ENCODE results near the gene MGAT4A. TPM values are rescaled to one million over a fixed set of nuclear protein-coding genes. Genes with fewer than 3 reads are reported as not detected.

The MGAT4A gene
- total and polyA plus RNA-seq, 2 of the 8 experiments (the other 6 are each of a cell fraction or from before 2014, with no cell fraction given) = 1.4 to 7.7 TPM

DNA sequence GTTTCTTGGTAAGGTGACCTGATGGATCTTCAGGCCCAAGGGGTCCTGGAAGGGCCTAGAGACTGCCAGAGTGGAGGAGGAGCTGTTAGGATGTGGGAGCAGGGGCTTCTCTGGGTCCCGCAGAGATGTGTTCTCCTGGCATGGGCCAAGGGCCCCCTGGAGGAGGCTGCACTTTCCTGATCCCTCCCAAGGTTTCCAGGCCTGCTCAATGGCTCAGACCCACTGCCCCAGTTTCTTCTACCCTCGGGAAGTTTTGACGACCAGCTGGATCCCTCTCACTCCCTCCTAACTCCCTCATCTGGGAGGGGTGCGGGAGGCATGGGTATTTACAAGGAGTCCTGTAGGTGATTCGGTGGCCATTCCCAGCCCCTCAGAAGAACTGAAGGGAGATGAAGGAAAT lies 158.7 kb downstream of the MGAT4A start:
- ChIA-PET CTCF (ENCODE audit: partially characterized antibody) (interaction anchor here (1.0 to 2.3 kb wide), 3 partner anchors 14 to 125 kb away, joined by 3 to 8 read pairs (median 6); no protein-coding TSS in a partner anchor), POLR2A (ENCODE audit: partially characterized antibody) (no interaction called here)
- no peaks in the 10 kb centered on the region for H3K27me3 ChIP-seq (replicated peaks in 1 of 4; ENCODE audit: control insufficient read depth in 3 of 4, extremely low read depth in 1 of 4, insufficient read depth in 3 of 4, low read length in 3 of 4)
- H3K14ac ChIP-seq (ENCODE audit: insufficient read length) = no peak overlapping the region
- no peak overlapping the region for H2BK12ac ChIP-seq (ENCODE audit: low read depth, low read length)
- no peak overlapping the region for H2AK5ac ChIP-seq (ENCODE audit: low read depth, low read length)
- H2BK5ac ChIP-seq (ENCODE audit: low read depth, low read length) = no peak overlapping the region
- H4K5ac ChIP-seq (ENCODE audit: insufficient read length, low read depth, low read length) = no peak overlapping the region
- H2BK15ac ChIP-seq (ENCODE audit: low read length) = no peak overlapping the region
- H4K8ac ChIP-seq (ENCODE audit: extremely low read depth, insufficient read depth, low read length) = no peak overlapping the region
- H3K4me3 ChIP-seq (ENCODE audit: extremely low read depth in 1 of 4, insufficient read depth in 2 of 4, low read depth in 3 of 4, low read length in 4 of 4) = no peak overlapping the region
- no peak overlapping the region for H4K91ac ChIP-seq (replicated peaks; ENCODE audit: insufficient read length, low read length)
- no peak overlapping the region for H3K23ac ChIP-seq (ENCODE audit: insufficient read length)
- TF ChIP-seq CREB1 (IDR thresholded peaks at IDR 0.05) = no peak
- TF ChIP-seq JUN (IDR thresholded peaks at IDR 0.05; ENCODE audit: low read depth, low read length) = no peak
- no peak for TF ChIP-seq GTF2F1 (IDR thresholded peaks at IDR 0.05; ENCODE audit: borderline replicate concordance, low read depth, low read length)
- TF ChIP-seq RBBP5 (IDR thresholded peaks at IDR 0.05; ENCODE audit: borderline replicate concordance, low read depth, low read length) = no peak
- TF ChIP-seq TCF12 (IDR thresholded peaks at IDR 0.05; ENCODE audit: low read depth, low read length) = no peak
- TF ChIP-seq NANOG (IDR thresholded peaks at IDR 0.05; ENCODE audit: insufficient read depth, low read depth, low read length, poor library complexity, severe bottlenecking) = no peak
- no peak for TF ChIP-seq HDAC2 (IDR thresholded peaks at IDR 0.05; ENCODE audit: borderline replicate concordance in 1 of 2, low read depth in 2 of 2, low read length in 2 of 2)
- no peak for TF ChIP-seq POLR2AphosphoS5 (IDR thresholded peaks at IDR 0.05; ENCODE audit: low read depth, low read length)
- no peak for TF ChIP-seq SP1 (IDR thresholded peaks at IDR 0.05; ENCODE audit: low read depth, low read length)
- no peak for TF ChIP-seq HDAC6 (IDR thresholded peaks at IDR 0.05; ENCODE audit: low read depth, low read length)
- TF ChIP-seq KDM5A (IDR thresholded peaks at IDR 0.05; ENCODE audit: low read length) = no peak
- TF ChIP-seq ZNF274 (IDR thresholded peaks at IDR 0.05; ENCODE audit: borderline replicate concordance, extremely low read depth, low read length) = no peak
- TF ChIP-seq BACH1 (IDR thresholded peaks at IDR 0.05; ENCODE audit: low read length) = no peak
- TF ChIP-seq, protein P1, sequence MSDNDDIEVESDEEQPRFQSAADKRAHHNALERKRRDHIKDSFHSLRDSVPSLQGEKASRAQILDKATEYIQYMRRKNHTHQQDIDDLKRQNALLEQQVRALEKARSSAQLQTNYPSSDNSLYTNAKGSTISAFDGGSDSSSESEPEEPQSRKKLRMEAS (IDR thresholded peaks at IDR 0.05) = no peak
- TF ChIP-seq ASH2L (IDR thresholded peaks at IDR 0.05; ENCODE audit: low read length) = no peak
- TF ChIP-seq BRCA1 (IDR thresholded peaks at IDR 0.05; ENCODE audit: low read depth, low read length) = no peak
- no peak overlapping the region for H2BK20ac ChIP-seq (ENCODE audit: low read length)
- peaks cover 0 to 7% of the 10 kb centered on the region in 2 experiments for H4K20me1 ChIP-seq (replicated peaks in 1 of 2; ENCODE audit: control insufficient read depth in 1 of 2, insufficient read depth in 2 of 2, low read length in 2 of 2)
- H3K18ac ChIP-seq (ENCODE audit: extremely low read depth, low read length) = no peak overlapping the region
- no peak overlapping the region for H3K4ac ChIP-seq (replicated peaks; ENCODE audit: insufficient read length, low read depth, low read length)
- no peak overlapping the region for H3K4me2 ChIP-seq (ENCODE audit: insufficient read depth in 1 of 2, low read depth in 2 of 2, low read length in 2 of 2)
- no peaks in the 10 kb centered on the region for H3K23me2 ChIP-seq (ENCODE audit: low read depth, low read length)
- H3K9me3 ChIP-seq (ENCODE audit: insufficient read depth in 2 of 2, low read depth in 1 of 2, low read length in 1 of 2) = no peaks in the 10 kb centered on the region
- H3K79me1 ChIP-seq (ENCODE audit: low read depth, low read length) = no peaks in the 10 kb centered on the region
- FAIRE-seq (no peak), DNase-seq (ENCODE audit: low read depth in 1 of 2, low spot score in 2 of 2) (no peak)
- peaks cover 8 to 26% (median 14%) of the 10 kb centered on the region in 4 experiments for H3K36me3 ChIP-seq (ENCODE audit: control insufficient read depth in 2 of 4, insufficient read depth in 4 of 4, low read length in 3 of 4)
- no peak overlapping the region for H3K27ac ChIP-seq (ENCODE audit: low read depth, low read length)
- no peaks in the 10 kb centered on the region for H3K4me1 ChIP-seq (replicated peaks in 1 of 4; ENCODE audit: control insufficient read depth in 3 of 4, insufficient read depth in 4 of 4, low read length in 3 of 4)
- no peaks in the 10 kb centered on the region for H3K79me2 ChIP-seq (ENCODE audit: control insufficient read depth in 1 of 2, insufficient read depth in 2 of 2, low read length in 2 of 2)
- H2BK120ac ChIP-seq (replicated peaks; ENCODE audit: low read depth, low read length) = no peak overlapping the region
- H2AFZ ChIP-seq (ENCODE audit: low read length) = no peak overlapping the region
- no peak overlapping the region for H3K56ac ChIP-seq (replicated peaks; ENCODE audit: insufficient read length, low read depth, low read length)
- H3K9ac ChIP-seq (replicated peaks in 1 of 4; ENCODE audit: extremely low read depth in 1 of 4, low read depth in 3 of 4, low read length in 3 of 4) = no peak overlapping the region
- 100% methylated on average over 5 of the region's 5 CpGs; no CpG with 5 or more reads in 1 of the 2 experiments for WGBS, 2 experiments (ENCODE audit: extremely low coverage in 1 of 2, insufficient coverage in 1 of 2, insufficient read length in 1 of 2, insufficient replicate concordance in 2 of 2, low coverage in 1 of 2, low lambda C conversion rate in 2 of 2, missing lambda C conversion rate in 1 of 2)

Measured in H1 (cell line).